WTC11 (cell line): Measurements from ENCODE around the gene STEAP1B. TPM values are rescaled to one million over a fixed set of nuclear protein-coding genes. Genes with fewer than 3 reads are reported as not detected.
"Not testable (repeated sequence)": the region's sequence is repeated elsewhere in the genome, so short reads cannot be mapped to it uniquely, and the experiment has no call there.

Experiments used
- ATAC-seq: fragments of 200-7000 bp; cut with Tn5 transposase; 2 replicates; pipeline ENCODE4 v1.10.0; 2021; ENCODE audit warnings: mild to moderate bottlenecking, moderate library complexity
- CTCF ChIA-PET: fragments of 300-600 bp; sonication (Branson Sonifier 250); formaldehyde crosslinking; loops from one replicate; lab custom pipeline; 2021; ENCODE audit warnings: antibody characterized with exemption; lab: Charles Lee
- POLR2A ChIA-PET: fragments of 350-600 bp; sonication (Branson Sonifier 250); formaldehyde crosslinking; loops from one replicate; lab custom pipeline; 2021; ENCODE audit warnings: antibody characterized with exemption; lab: Charles Lee
- DNase-seq: peaks from one replicate; pipeline ENCODE4 v3.0.0; 2021; ENCODE audit warnings: low spot score
- H3K27ac Mint-ChIP-seq: 2 replicates; pipeline ENCODE4 v1.8.0; 2021; ENCODE audit warnings: mixed read lengths
- H3K27me3 Mint-ChIP-seq: 2 replicates; pipeline ENCODE4 v1.8.0; 2021; ENCODE audit warnings: low read depth, mild to moderate bottlenecking, moderate library complexity, mixed read lengths
- H3K36me3 Mint-ChIP-seq: 2 replicates; pipeline ENCODE4 v1.8.0; 2021; ENCODE audit warnings: mixed read lengths
- H3K4me1 Mint-ChIP-seq: 2 replicates; pipeline ENCODE4 v1.8.0; 2022; ENCODE audit warnings: mixed read lengths
- H3K4me3 Mint-ChIP-seq: 2 replicates; pipeline ENCODE4 v1.8.0; 2021; ENCODE audit warnings: mild to moderate bottlenecking, moderate library complexity, mixed read lengths
- H3K9me3 Mint-ChIP-seq: 2 replicates; pipeline ENCODE4 v1.8.0; 2021; ENCODE audit warnings: mixed read lengths
- FOXK1 ChIP-seq: sonication (generic); formaldehyde crosslinking; IDR thresholded peaks from 2 replicates; pipeline ENCODE4 v1.8.0; 2022; ENCODE audit warnings: mild to moderate bottlenecking, moderate library complexity, missing genetic modification reagents
- GRHL2 ChIP-seq: fragments of 250-450 bp; sonication (Bioruptor Pico); IDR thresholded peaks from 2 replicates; pipeline ENCODE4 v1.8.0; 2022; ENCODE audit warnings: mild to moderate bottlenecking, moderate library complexity; ENCODE audit not compliant: insufficient replicate concordance, severe bottlenecking
- MXD4 ChIP-seq: fragments of 250-450 bp; sonication (Bioruptor Pico); IDR thresholded peaks from 2 replicates; pipeline ENCODE4 v1.8.0; 2021; ENCODE audit warnings: mild to moderate bottlenecking, moderate library complexity, borderline replicate concordance
- MYBL2 ChIP-seq: sonication (generic); formaldehyde crosslinking; IDR thresholded peaks from 2 replicates; pipeline ENCODE4 v1.8.1; 2023; ENCODE audit warnings: mild to moderate bottlenecking, moderate library complexity, missing genetic modification reagents
- NR1H2 ChIP-seq: sonication (generic); formaldehyde crosslinking; IDR thresholded peaks from 2 replicates; pipeline ENCODE4 v1.9.0; 2021; ENCODE audit warnings: mild to moderate bottlenecking, moderate library complexity, missing genetic modification reagents
- RELA ChIP-seq: sonication (generic); formaldehyde crosslinking; IDR thresholded peaks from 2 replicates; pipeline ENCODE4 v1.8.1; 2022; ENCODE audit warnings: missing genetic modification reagents, mild to moderate bottlenecking, borderline replicate concordance
- TEAD1 ChIP-seq: sonication (generic); formaldehyde crosslinking; IDR thresholded peaks from 2 replicates; pipeline ENCODE4 v1.8.0; 2022; ENCODE audit warnings: mild to moderate bottlenecking, missing genetic modification reagents
- ZBTB21 ChIP-seq: sonication (generic); formaldehyde crosslinking; IDR thresholded peaks from 2 replicates; pipeline ENCODE4 v1.8.1; 2023; ENCODE audit warnings: mild to moderate bottlenecking, missing genetic modification reagents, borderline replicate concordance
- ZNF121 ChIP-seq: sonication (generic); formaldehyde crosslinking; IDR thresholded peaks from 2 replicates; pipeline ENCODE4 v1.8.0; 2023; ENCODE audit warnings: missing genetic modification reagents
- ZNF219 ChIP-seq: sonication (generic); formaldehyde crosslinking; IDR thresholded peaks from 2 replicates; pipeline ENCODE4 v1.8.0; 2023; ENCODE audit warnings: missing genetic modification reagents, mild to moderate bottlenecking, borderline replicate concordance
- total RNA-seq: library from RNA; stranded (reverse); gene quantifications from 3 replicates; pipeline ENCODE4 v1.2.3, GENCODE V29; 2021
- TF ChIP-seq, protein P1 (sequence below): sonication (generic); formaldehyde crosslinking; conservative IDR thresholded peaks from 2 replicates; pipeline ENCODE4 v1.8.1; 2023; ENCODE audit warnings: mild to moderate bottlenecking, low read depth, missing genetic modification reagents, moderate library complexity
- TF ChIP-seq, protein P2 (sequence below): sonication (generic); formaldehyde crosslinking; IDR thresholded peaks from 2 replicates; pipeline ENCODE4 v1.8.1; 2022; ENCODE audit warnings: low read depth, mild to moderate bottlenecking, moderate library complexity, missing genetic modification reagents, borderline replicate concordance
- TF ChIP-seq, protein P3 (sequence below): fragments of 200-600 bp; IDR thresholded peaks from 2 replicates; pipeline ENCODE4 v1.8.0; 2022; ENCODE audit warnings: antibody characterized with exemption
- TF ChIP-seq, protein P4 (sequence below): fragments of 250-450 bp; sonication (Bioruptor Pico); IDR thresholded peaks from 2 replicates; pipeline ENCODE4 v1.9.0; 2021; ENCODE audit warnings: moderate library complexity, mild to moderate bottlenecking, inconsistent platforms, borderline replicate concordance

STEAP1B gene
- total RNA-seq, 1 experiment from 2014 or later: 5.5 TPM

DNA sequence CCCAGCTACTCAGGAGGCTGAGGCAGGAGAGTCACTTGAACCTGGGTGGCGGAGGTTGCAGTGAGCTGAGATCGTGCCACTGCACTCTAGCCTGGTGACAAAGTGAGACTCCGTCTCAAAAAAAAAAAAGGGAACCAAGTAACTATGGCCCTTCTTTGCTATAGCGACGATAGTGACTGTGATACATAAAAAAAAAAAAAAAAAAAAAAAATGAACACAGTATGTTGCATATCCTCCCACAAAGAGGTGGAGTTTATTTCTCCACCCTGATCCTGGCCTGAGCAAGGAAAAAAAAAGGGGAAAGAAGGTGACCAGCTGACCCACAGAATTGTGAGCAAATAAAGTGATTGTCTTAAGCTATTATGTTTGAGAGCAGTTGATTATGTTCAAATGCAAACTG is 42.3 kb upstream of the STEAP1B start:
- Mint-ChIP-seq H3K9me3 (no peaks in the 10 kb centered on the region), H3K4me3 (no peak overlapping the region), H3K27ac (no peak overlapping the region), H3K4me1 (peaks cover 7% of the 10 kb centered on the region), H3K36me3 (no peaks in the 10 kb centered on the region), H3K27me3 (no peaks in the 10 kb centered on the region)
- CTCF ChIA-PET: no interaction called here
- ATAC-seq (no peak), DNase-seq (no peak)
- TF ChIP-seq RELA (CRISPR knock-in tag) (no peak), TEAD1 (CRISPR knock-in tag) (no peak), ZNF219 (CRISPR knock-in tag) (no peak), ZBTB21 (no peak)
- TF ChIP-seq, protein P1, sequence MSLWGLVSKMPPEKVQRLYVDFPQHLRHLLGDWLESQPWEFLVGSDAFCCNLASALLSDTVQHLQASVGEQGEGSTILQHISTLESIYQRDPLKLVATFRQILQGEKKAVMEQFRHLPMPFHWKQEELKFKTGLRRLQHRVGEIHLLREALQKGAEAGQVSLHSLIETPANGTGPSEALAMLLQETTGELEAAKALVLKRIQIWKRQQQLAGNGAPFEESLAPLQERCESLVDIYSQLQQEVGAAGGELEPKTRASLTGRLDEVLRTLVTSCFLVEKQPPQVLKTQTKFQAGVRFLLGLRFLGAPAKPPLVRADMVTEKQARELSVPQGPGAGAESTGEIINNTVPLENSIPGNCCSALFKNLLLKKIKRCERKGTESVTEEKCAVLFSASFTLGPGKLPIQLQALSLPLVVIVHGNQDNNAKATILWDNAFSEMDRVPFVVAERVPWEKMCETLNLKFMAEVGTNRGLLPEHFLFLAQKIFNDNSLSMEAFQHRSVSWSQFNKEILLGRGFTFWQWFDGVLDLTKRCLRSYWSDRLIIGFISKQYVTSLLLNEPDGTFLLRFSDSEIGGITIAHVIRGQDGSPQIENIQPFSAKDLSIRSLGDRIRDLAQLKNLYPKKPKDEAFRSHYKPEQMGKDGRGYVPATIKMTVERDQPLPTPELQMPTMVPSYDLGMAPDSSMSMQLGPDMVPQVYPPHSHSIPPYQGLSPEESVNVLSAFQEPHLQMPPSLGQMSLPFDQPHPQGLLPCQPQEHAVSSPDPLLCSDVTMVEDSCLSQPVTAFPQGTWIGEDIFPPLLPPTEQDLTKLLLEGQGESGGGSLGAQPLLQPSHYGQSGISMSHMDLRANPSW (CRISPR knock-in tag): no peak
- TF ChIP-seq, protein P2, sequence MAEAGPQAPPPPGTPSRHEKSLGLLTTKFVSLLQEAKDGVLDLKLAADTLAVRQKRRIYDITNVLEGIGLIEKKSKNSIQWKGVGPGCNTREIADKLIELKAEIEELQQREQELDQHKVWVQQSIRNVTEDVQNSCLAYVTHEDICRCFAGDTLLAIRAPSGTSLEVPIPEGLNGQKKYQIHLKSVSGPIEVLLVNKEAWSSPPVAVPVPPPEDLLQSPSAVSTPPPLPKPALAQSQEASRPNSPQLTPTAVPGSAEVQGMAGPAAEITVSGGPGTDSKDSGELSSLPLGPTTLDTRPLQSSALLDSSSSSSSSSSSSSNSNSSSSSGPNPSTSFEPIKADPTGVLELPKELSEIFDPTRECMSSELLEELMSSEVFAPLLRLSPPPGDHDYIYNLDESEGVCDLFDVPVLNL (CRISPR knock-in tag): no peak
- TF ChIP-seq, protein P3, sequence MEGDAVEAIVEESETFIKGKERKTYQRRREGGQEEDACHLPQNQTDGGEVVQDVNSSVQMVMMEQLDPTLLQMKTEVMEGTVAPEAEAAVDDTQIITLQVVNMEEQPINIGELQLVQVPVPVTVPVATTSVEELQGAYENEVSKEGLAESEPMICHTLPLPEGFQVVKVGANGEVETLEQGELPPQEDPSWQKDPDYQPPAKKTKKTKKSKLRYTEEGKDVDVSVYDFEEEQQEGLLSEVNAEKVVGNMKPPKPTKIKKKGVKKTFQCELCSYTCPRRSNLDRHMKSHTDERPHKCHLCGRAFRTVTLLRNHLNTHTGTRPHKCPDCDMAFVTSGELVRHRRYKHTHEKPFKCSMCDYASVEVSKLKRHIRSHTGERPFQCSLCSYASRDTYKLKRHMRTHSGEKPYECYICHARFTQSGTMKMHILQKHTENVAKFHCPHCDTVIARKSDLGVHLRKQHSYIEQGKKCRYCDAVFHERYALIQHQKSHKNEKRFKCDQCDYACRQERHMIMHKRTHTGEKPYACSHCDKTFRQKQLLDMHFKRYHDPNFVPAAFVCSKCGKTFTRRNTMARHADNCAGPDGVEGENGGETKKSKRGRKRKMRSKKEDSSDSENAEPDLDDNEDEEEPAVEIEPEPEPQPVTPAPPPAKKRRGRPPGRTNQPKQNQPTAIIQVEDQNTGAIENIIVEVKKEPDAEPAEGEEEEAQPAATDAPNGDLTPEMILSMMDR: no peak
- POLR2A ChIA-PET: interaction anchor here (0.7 kb wide), 1 partner anchor 325 kb away, joined by 3 read pairs; no protein-coding TSS in a partner anchor

DNA sequence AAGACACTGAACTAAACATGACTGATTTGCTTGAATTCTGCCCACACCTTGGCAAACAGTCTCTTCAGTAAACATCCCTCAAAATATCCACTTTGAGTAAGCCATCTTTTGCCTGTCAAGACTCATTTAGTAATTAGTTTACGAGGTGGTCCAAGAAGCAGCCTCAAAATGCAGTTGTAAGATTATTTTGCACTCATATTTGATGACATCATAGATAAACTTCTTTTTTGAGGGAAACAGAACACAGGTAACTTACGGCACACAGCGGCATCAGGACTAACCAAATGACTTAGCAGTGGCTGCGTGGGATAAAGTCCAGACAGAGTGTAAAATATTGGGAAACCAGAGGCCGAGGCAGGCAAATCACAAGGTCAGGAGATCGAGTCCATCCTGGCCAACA is 41.8 kb upstream of the STEAP1B start:
- Mint-ChIP-seq H3K4me3 (no peak overlapping the region), H3K36me3 (no peaks in the 10 kb centered on the region), H3K4me1 (peaks cover 4% of the 10 kb centered on the region), H3K27me3 (no peaks in the 10 kb centered on the region)
- ChIA-PET CTCF (no interaction called here), POLR2A (interaction anchor here (0.7 kb wide), 1 partner anchor 325 kb away, joined by 3 read pairs; no protein-coding TSS in a partner anchor)
- DNase-seq (no peak), ATAC-seq (no peak)
- TF ChIP-seq ZNF219 (CRISPR knock-in tag): no peak
- TF ChIP-seq ZNF121: no peak
- TF ChIP-seq MYBL2: no peak
- TF ChIP-seq, protein P4, sequence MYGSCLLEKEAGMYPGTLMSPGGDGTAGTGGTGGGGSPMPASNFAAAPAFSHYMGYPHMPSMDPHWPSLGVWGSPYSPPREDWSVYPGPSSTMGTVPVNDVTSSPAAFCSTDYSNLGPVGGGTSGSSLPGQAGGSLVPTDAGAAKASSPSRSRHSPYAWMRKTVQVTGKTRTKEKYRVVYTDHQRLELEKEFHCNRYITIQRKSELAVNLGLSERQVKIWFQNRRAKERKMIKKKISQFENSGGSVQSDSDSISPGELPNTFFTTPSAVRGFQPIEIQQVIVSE (CRISPR knock-in tag): no peak
- no peak for TF ChIP-seq GRHL2 (CRISPR knock-in tag)
- TF ChIP-seq MXD4 (CRISPR knock-in tag): no peak
- TF ChIP-seq NR1H2 (CRISPR knock-in tag): no peak
- TF ChIP-seq, all 79 proteins: peak for 0
- H3K9me3 Mint-ChIP-seq: no peaks in the 10 kb centered on the region
- no peak overlapping the region for H3K27ac Mint-ChIP-seq

DNA sequence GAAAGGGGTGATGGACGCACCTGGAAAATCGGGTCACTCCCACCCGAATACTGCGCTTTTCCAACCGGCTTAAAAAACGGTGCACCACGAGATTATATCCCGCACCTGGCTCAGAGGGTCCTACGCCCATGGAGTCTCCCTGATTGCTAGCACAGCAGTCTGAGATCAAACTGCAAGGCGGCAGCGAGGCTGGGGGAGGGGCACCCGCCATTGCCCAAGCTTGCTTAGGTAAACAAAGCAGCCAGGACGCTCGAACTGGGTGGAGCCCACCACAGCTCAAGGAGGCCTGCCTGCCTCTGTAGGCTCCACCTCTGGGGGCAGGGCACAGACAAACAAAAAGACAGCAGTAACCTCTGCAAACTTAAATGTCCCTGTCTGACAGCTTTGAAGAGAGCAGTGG is 28.5 kb upstream of the STEAP1B start:
- peak; percentile 32; the same call in 1 of the 2 replicates for TF ChIP-seq FOXK1
- H3K27ac Mint-ChIP-seq, POLR2A ChIA-PET, ATAC-seq, H3K4me3 Mint-ChIP-seq, H3K27me3 Mint-ChIP-seq, CTCF ChIA-PET: not testable (repeated sequence)
- peaks cover 20% of the 10 kb centered on the region for H3K36me3 Mint-ChIP-seq
- DNase-seq: peak; percentile 45
- H3K4me1 Mint-ChIP-seq: peaks cover 12% of the 10 kb centered on the region
- H3K9me3 Mint-ChIP-seq: peaks cover 25% of the 10 kb centered on the region

DNA sequence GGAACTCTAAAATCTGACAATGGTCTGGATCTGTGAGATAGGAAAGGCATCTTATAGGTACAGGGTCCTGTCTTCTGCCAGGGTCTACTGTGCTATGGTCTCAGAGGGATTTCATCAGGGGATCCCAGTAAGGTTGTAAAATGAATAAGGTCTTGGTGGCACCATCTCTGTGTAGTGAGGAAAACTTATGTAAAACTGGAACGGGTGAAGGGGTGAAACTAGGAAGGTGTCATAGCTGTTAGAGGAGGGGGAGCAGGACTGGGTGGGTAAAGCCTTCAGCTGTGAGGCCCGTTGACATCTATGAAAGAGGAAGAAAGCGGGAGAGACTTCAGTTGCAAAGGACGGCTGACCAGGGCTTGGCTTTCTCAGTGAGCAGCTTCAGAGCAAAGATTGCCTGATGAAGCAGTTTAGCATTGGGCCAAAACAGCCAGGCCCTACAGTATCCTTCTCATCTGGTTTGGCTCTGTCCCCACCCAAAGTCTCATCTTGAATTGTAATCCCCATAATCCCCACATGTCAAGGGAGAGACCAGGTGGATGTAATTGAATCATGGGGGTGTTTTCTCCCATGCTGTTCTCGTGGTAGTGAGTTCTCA is 24.5 kb upstream of the STEAP1B start:
- H3K9me3 Mint-ChIP-seq: peaks cover 41% of the 10 kb centered on the region
- CTCF ChIA-PET: interaction anchor here (0.7 kb wide), 1 partner anchor 148 kb away, joined by 4 read pairs; no protein-coding TSS in a partner anchor
- H3K27ac Mint-ChIP-seq, POLR2A ChIA-PET, H3K4me3 Mint-ChIP-seq, DNase-seq, ATAC-seq, H3K27me3 Mint-ChIP-seq: not testable (repeated sequence)
- H3K4me1 Mint-ChIP-seq: peaks cover 18% of the 10 kb centered on the region
- peaks cover 34% of the 10 kb centered on the region for H3K36me3 Mint-ChIP-seq

DNA sequence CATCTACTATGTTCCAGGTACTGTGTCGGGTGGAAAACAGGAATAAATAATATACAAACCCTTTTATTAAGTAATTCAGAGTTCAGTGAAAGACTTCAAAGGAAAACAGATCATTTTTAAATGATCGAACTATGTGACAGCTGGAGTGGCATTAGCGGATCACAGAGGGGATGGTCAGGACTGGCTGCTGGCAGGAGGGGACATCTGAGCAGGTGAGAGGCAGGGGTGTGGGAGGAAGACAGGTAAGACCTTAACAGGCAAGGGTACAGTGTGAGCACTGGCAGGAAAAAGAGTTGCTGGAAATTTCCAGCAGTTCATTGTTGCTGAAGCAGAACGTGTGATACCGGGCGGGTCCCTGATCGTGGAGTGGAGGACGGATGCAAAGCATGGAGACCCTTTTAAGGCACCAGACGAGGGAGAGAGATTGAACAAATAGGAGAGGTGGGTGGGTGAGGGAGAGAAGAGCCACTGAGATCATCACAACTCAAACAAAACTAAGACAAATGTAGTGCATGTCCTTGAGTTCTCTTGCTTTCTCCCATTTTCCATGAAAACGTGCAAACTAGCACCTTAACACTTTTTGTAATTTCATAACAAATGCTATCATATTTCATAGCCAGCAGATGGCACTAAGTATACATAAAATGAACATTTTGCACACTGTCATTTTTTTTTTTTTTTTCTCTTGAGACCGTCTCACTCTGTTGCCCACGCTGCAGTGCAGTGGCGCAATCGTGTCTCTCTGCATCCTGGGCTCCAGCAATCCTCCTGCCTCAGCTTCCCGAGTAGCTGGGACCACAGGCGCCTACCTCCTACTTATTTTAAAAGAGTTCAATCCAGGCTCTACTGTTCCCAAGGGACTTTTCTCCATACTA is 23.7 kb upstream of the STEAP1B start:
- H3K27ac Mint-ChIP-seq, DNase-seq, H3K27me3 Mint-ChIP-seq, POLR2A ChIA-PET, H3K4me3 Mint-ChIP-seq: not testable (repeated sequence)
- Mint-ChIP-seq H3K36me3 (peaks cover 39% of the 10 kb centered on the region), H3K4me1 (peaks cover 18% of the 10 kb centered on the region), H3K9me3 (peaks cover 45% of the 10 kb centered on the region)
- ATAC-seq: peak; percentile 43
- CTCF ChIA-PET: interaction anchor here (0.7 kb wide), 1 partner anchor 149 kb away, joined by 4 read pairs; no protein-coding TSS in a partner anchor

DNA sequence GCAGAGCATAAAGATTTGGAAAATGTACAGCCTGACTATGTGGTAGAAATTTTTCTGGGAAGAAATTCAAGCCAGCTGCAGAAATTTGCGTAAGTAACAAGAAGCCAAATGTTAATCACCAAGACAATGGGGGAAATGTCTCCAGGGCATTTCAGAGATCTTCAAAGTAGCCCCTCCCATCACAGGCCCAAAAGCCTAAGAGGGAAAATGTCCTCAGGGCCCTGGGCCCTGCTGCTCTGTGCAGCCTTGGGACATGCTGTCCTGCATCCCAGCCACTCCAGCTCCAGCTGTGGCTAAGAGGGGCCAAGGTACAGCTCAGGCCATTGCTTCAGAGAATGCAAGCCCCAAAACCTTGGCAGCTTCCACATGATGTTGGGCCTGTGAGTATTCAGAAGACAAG is 19.6 kb upstream of the STEAP1B start:
- ATAC-seq, DNase-seq, H3K4me3 Mint-ChIP-seq, CTCF ChIA-PET, H3K27ac Mint-ChIP-seq, H3K27me3 Mint-ChIP-seq, POLR2A ChIA-PET: not testable (repeated sequence)
- Mint-ChIP-seq H3K9me3 (peaks cover 26% of the 10 kb centered on the region), H3K36me3 (peaks cover 24% of the 10 kb centered on the region), H3K4me1 (peaks cover 15% of the 10 kb centered on the region)
